DMS114 treated with DMSO at 0.1 percent for 48 hours (cell line): Measurements from ENCODE around the gene TEX47.

Source experiments
- DNase-seq: peaks from one replicate; lab custom pipeline; 2025; ENCODE audit not compliant: unreplicated experiment; lab: John Stamatoyannopoulos, UW

TEX47 gene

GRCh38 chr7:88756802-88757201 lies 38.7 kb downstream of the TEX47 start:
- DNase-seq, result no peak

GRCh38 chr7:88746126-88746525 lies 49.4 kb downstream of the TEX47 start:
- no peak for DNase-seq
